GM19328 (cell line): ENCODE results near the gene PRKCA.

Experiments
- ATAC-seq: cut with Tn5 transposase; IDR thresholded peaks from one replicate; pipeline ENCODE4 v1.9.1; 2021; ENCODE audit warnings: mild to moderate bottlenecking, moderate library complexity; ENCODE audit not compliant: unreplicated experiment

Gene PRKCA

GRCh38 chr17:66507982-66508760 is 205.8 kb downstream of the PRKCA start:
- ATAC-seq, result no peak

- no peak for ATAC-seq
These were observed 206.8 kb downstream of the PRKCA start for GRCh38 chr17:66508896-66509844.

DNA sequence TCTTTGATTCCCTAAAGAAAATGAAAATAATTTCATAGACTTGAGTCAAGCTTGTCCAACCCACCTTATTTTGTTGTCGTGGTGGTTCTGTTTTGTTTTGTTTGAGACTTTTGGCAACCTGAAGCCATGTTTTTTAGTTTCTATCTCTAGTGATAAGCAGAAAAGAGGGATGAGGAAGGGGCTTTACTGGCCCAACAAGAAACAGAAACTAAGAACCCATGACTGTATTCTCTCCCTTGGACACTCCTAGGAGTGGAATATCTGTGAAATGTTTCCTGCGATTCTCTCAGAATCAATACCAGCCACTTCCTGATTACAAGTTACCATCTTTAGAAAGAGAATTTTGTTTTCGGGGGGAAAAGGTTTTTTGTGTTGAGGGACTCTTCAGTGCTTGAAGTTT is 207.5 kb downstream of the PRKCA start:
- ATAC-seq, result no peak

- ATAC-seq, result no peak
These were observed 208.7 kb downstream of the PRKCA start for GRCh38 chr17:66511135-66511534.

- no peak for ATAC-seq
These were observed 211.9 kb downstream of the PRKCA start for GRCh38 chr17:66514227-66514806.

DNA sequence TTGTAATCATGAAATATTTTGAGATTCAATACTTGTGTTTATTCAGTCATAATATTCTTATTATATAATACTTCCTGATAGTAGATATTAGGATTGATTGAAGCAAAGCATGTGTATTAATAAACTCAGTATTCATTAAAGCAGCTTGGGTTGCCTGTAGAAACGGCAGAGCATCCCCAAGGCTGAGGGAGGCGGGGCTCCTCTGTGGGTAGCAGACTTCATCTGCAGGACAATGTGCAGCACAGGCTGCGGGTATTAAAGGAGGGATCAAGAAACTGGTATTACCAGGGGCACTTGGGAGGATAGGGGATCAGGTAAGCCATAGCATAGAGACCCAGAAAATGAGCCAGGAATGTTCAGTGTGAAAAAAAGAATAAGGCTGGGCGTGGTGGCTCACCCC is 213.6 kb downstream of the PRKCA start:
- no peak for ATAC-seq

- ATAC-seq, result no peak
These were observed 215.1 kb downstream of the PRKCA start for GRCh38 chr17:66517336-66518009.

DNA sequence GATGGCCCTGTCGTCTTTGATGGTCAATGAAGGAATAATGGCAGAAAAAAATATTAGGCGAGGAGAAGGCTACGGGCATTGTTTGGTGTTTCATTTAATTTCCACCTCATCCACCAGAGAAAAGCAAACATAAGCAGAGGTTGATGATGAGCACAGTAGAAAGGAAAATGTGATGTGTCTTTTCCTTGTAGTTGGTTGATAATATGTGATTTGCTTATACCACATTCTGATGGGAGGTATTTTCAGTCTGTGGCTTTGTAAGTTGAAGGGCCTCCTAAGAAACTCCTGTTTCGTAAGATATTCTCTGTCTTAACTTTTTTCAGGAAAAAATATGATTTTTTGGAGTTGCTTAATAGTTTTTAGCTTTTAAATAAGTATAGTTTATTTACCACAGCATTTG is 215.7 kb downstream of the PRKCA start:
- ATAC-seq, result no peak

- no peak for ATAC-seq
These were observed 216.3 kb downstream of the PRKCA start for GRCh38 chr17:66518677-66519076.

- no peak for ATAC-seq
These were observed 216.7 kb downstream of the PRKCA start for GRCh38 chr17:66519154-66519553.

GRCh38 chr17:66520999-66521398 is 218.6 kb downstream of the PRKCA start:
- no peak for ATAC-seq

DNA sequence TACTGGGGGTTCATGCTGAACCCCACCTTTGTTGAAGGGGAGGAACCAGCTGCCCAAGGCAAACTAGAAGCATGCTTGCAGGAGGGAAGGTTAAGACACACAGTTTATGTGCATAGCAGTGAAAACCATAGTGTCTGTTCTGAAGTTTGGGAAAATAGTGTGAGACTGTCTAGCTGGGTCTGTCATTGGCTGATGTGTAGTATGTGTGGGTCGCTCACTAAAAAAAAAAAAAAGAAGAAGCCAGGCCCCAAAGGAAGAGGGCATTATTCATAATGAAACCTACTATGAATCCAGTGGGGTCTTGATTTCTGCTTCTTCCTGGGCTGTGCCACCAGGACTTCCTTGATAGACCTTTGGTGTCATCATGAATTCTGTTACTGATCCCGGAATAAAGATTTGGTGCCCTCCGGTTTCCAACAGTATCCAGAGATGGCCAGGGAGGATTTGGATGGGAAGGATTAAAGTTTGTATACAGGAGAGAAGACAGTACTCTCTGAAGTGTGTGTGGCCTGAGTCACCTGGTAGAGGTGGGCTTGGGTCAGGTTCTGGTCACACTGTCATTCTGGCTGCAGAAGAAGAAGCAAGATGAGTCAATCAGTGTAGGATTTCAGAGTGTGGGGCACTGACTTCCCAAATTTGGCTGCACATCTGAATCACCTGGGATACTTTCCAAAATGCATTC is 220.3 kb downstream of the PRKCA start:
- ATAC-seq, result no peak

GRCh38 chr17:66523378-66524200 is 221.2 kb downstream of the PRKCA start:
- no peak for ATAC-seq

DNA sequence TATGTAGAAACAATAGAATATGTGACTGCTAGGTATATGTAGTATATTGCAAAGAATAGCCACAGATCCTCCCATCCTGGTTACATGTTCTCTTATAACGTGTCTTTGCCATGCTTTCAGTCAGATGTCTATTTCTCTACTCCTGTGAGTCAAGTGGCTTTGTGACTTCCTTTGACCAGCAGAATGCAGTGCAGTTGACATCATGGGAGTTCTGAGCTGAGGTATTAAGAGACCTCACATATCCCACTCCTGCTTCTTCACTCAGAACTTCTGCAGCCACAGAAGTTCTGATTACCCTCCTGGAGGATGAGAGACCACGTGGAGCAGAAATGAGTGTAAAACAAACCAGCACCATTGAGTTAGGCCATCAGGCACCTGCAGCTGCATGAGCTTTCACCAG is 222.5 kb downstream of the PRKCA start:
- ATAC-seq, result no peak

DNA sequence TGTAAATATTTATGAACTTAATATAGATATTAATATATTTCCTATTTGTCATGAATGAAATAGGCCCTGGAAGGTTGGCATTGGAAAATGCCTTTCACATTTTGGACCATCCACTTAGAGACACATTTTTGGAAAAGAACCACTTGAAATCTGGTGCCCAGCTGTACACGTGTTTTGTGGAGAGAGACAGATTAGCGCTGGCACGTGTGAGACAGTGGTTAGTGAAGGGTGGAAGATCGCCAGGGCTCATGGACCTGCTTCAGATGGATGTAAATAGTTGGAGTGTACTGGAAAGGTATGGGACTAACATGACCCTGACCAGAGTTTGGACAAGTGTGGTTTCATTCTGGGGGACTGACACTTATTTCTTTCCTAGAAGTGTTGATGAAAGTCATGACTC is 222.9 kb downstream of the PRKCA start:
- ATAC-seq, result no peak

- no peak for ATAC-seq
These were observed 224.4 kb downstream of the PRKCA start for GRCh38 chr17:66526827-66527226.

DNA sequence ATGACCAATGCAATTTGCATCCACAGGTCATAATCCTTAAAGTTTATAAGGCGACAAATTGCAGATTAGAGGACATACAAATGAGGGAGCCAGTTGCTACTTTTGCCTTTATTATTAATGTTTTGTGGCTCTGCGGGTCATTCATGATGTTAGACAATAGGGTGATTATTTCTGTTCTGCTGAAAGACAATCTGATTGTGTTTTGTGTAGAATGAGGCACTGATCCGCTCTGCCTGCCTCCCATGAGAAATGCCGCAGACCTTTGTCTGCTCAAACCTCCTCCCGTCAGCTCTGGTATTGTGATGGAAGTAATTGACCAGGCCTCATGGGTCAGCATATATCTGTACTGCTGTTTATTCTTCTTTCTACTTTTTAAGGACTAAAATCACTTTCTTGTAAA is 224.9 kb downstream of the PRKCA start:
- no peak for ATAC-seq

- ATAC-seq, result no peak
These were observed 229.5 kb downstream of the PRKCA start for GRCh38 chr17:66531851-66532295.

DNA sequence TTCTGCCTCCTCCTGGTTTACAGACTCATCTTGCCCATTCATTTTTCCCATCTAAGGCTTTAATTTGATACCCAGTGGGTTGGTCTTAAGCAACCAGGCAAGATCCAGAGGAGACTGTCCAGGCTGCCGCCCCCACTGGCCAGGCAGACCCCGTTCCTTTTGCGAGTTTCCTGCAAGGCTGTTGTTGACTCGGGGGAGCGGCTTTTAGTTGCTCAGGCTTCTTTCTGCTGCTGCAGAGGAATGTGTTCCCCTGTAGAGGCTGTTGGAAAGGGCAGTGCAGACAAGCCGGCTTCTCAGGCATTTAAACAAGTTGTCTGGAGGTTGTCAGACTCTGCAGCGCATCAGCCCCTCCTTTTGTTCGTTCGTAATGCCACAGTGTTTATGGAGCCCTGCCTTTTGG is 231.2 kb downstream of the PRKCA start:
- no peak for ATAC-seq

GRCh38 chr17:66533986-66534385 is 231.6 kb downstream of the PRKCA start:
- no peak for ATAC-seq
